Fibroblast of lung (primary cell): ENCODE data around the gene EVA1B. TPM values are rescaled to one million over a fixed set of nuclear protein-coding genes. Genes with fewer than 3 reads are reported as not detected.
A peak's percentile ranks its signal among the peaks of the same experiment; 100 is the strongest.

Experiments used
- DNase-seq, 2 donors: peaks; one replicate each; pipeline versions ENCODE4 v3.0.0 to v3.0.0-alpha.2; 2010; ENCODE audit warnings: low read depth in 2 of 2
- H2AFZ ChIP-seq: 2 replicates; pipeline ENCODE4 v1.5.1; 2012; ENCODE audit warnings: low read length, control low read depth, inconsistent platforms
- H3K27ac ChIP-seq: 2 replicates; pipeline ENCODE4 v1.5.1; 2011; ENCODE audit warnings: low read length, control low read depth; ENCODE audit not compliant: insufficient read depth
- H3K27me3 ChIP-seq: 2 replicates; pipeline ENCODE4 v1.5.1; 2011; ENCODE audit warnings: mild to moderate bottlenecking, low read length; ENCODE audit not compliant: control insufficient read depth, insufficient read depth
- H3K36me3 ChIP-seq: 2 replicates; pipeline ENCODE4 v1.5.1; 2011; ENCODE audit warnings: low read length; ENCODE audit not compliant: control insufficient read depth, insufficient read depth
- H3K4me1 ChIP-seq: 2 replicates; pipeline ENCODE4 v1.5.1; 2011; ENCODE audit warnings: low read length; ENCODE audit not compliant: control insufficient read depth, insufficient read depth; ENCODE audit errors: extremely low read depth
- H3K4me2 ChIP-seq: 2 replicates; pipeline ENCODE4 v1.5.1; 2011; ENCODE audit warnings: low read length, control low read depth; ENCODE audit not compliant: insufficient read depth; ENCODE audit errors: extremely low read depth
- H3K4me3 ChIP-seq, 4 experiments: fragments of 200-600 bp in 1 of 4; sonication (generic) in 1 of 4; replicated peaks in 1 of 4; 2 replicates each; pipeline ENCODE4 v1.5.1; 2011 to 2016; ENCODE audit warnings: low read length in 4 of 4, low read depth in 3 of 4, mild to moderate bottlenecking in 3 of 4, control low read depth in 2 of 4, inconsistent platforms in 1 of 4, mixed read lengths in 1 of 4; ENCODE audit not compliant: insufficient read depth in 1 of 4; ENCODE audit errors: control extremely low read depth in 1 of 4
- H3K79me2 ChIP-seq: 2 replicates; pipeline ENCODE4 v1.5.1; 2012; ENCODE audit warnings: mild to moderate bottlenecking, low read length, inconsistent platforms; ENCODE audit not compliant: control insufficient read depth, insufficient read depth
- H3K9ac ChIP-seq: 2 replicates; pipeline ENCODE4 v1.5.1; 2011; ENCODE audit warnings: mild to moderate bottlenecking, low read length, control low read depth; ENCODE audit not compliant: insufficient read depth
- H3K9me3 ChIP-seq: 2 replicates; pipeline ENCODE4 v1.5.1; 2012; ENCODE audit warnings: low read depth, low read length; ENCODE audit not compliant: control insufficient read depth, insufficient read depth
- H4K20me1 ChIP-seq: 2 replicates; pipeline ENCODE4 v1.5.1; 2011; ENCODE audit warnings: low read length; ENCODE audit not compliant: control insufficient read depth, insufficient read depth; ENCODE audit errors: extremely low read depth
- CTCF ChIP-seq, 2 donors: IDR thresholded peaks in 1 of 2; conservative IDR thresholded peaks in 1 of 2; 1 replicate in 1 of 2; 2 replicates in 1 of 2; pipeline ENCODE4 v1.5.1; 2011 to 2012; ENCODE audit warnings: low read length in 2 of 2, control low read depth in 1 of 2, inconsistent platforms in 1 of 2, low read depth in 1 of 2, mild to moderate bottlenecking in 1 of 2
- EZH2 ChIP-seq: IDR thresholded peaks from 2 replicates; pipeline ENCODE4 v1.5.1; 2012; ENCODE audit warnings: low read length, control low read depth, mild to moderate bottlenecking; ENCODE audit errors: missing control alignments
- polyA plus RNA-seq, 2 donors: library from polyadenylated mRNA; depleted of rRNA in 1 of 2; stranded (reverse) in 1 of 2; unstranded in 1 of 2; fragments of >200 nt; gene quantifications; 2 replicates each; pipeline ENCODE4 v1.2.1, GENCODE V29; 2011 to 2012; ENCODE audit warnings: missing spikeins in 1 of 2
- total RNA-seq: library from RNA; depleted of rRNA; stranded (reverse); fragments of >200 nt; gene quantifications from 2 replicates; pipeline ENCODE4 v1.2.1, GENCODE V29; 2014

EVA1B gene
- total and polyA plus RNA-seq, 2 donors (not counting 1 experiment from before 2014, with no cell fraction given), result 27.1 to 199 TPM

GRCh38 chr1:36328713-36329112, 5.3 kb upstream of the EVA1B start:
- Histone ChIP-seq H3K27me3 (no peaks in the 10 kb centered on the region), H4K20me1 (no peaks in the 10 kb centered on the region), H3K4me1 (peaks cover 16% of the 10 kb centered on the region), H3K36me3 (no peaks in the 10 kb centered on the region), H3K9me3 (no peaks in the 10 kb centered on the region), H3K4me3 (no peak overlapping the region), H3K79me2 (no peaks in the 10 kb centered on the region), H3K27ac (no peak overlapping the region), H2AFZ (no peak overlapping the region), H3K9ac (no peak overlapping the region), H3K4me2 (no peak overlapping the region)
- DNase-seq, result peak; percentile 13 to 54
- TF ChIP-seq EZH2 (no peak), CTCF (conservative IDR thresholded peaks at IDR 0.05 in 1 of 2, IDR thresholded peaks at IDR 0.05 in 1 of 2; ENCODE audit: low read depth in 1 of 2, low read length in 2 of 2) (no peak)

GRCh38 chr1:36328088-36328480, 4.6 kb upstream of the EVA1B start:
- H4K20me1 ChIP-seq, result no peaks in the 10 kb centered on the region
- peaks cover 2% of the 10 kb centered on the region for H3K79me2 ChIP-seq
- H3K27me3 ChIP-seq, result no peaks in the 10 kb centered on the region
- H3K4me2 ChIP-seq, result no peak overlapping the region
- H3K9ac ChIP-seq, result no peak overlapping the region
- peaks cover 16% of the 10 kb centered on the region for H3K4me1 ChIP-seq
- no peak overlapping the region for H2AFZ ChIP-seq
- TF ChIP-seq EZH2 (no peak), CTCF (conservative IDR thresholded peaks at IDR 0.05 in 1 of 2, IDR thresholded peaks at IDR 0.05 in 1 of 2; ENCODE audit: low read depth in 1 of 2, low read length in 2 of 2) (no peak)
- no peaks in the 10 kb centered on the region for H3K36me3 ChIP-seq
- no peak overlapping the region for H3K4me3 ChIP-seq
- DNase-seq, result no peak
- H3K27ac ChIP-seq, result no peak overlapping the region
- no peaks in the 10 kb centered on the region for H3K9me3 ChIP-seq

- no peak overlapping the region for H2AFZ ChIP-seq
- no peak overlapping the region for H3K4me2 ChIP-seq
- peak in 1 of 2 donors; percentile 64 for DNase-seq
- no peak for TF ChIP-seq CTCF (conservative IDR thresholded peaks at IDR 0.05 in 1 of 2, IDR thresholded peaks at IDR 0.05 in 1 of 2; ENCODE audit: low read depth in 1 of 2, low read length in 2 of 2)
- TF ChIP-seq EZH2, result no peak
- no peak overlapping the region for H3K4me3 ChIP-seq
- peaks cover 6% of the 10 kb centered on the region for H3K79me2 ChIP-seq
- H3K9ac ChIP-seq, result no peak overlapping the region
- no peaks in the 10 kb centered on the region for H3K27me3 ChIP-seq
- no peak overlapping the region for H3K27ac ChIP-seq
- H4K20me1 ChIP-seq, result no peaks in the 10 kb centered on the region
- H3K9me3 ChIP-seq, result no peaks in the 10 kb centered on the region
- H3K4me1 ChIP-seq, result peaks cover 16% of the 10 kb centered on the region
- H3K36me3 ChIP-seq, result no peaks in the 10 kb centered on the region
Observed at GRCh38 chr1:36327421-36328087, 4.1 kb upstream of the EVA1B start.
